Posterior cingulate gyrus (tissue), 11 donors: ENCODE data around the gene HOXD3.
A peak's percentile ranks its signal among the peaks of the same experiment; 100 is the strongest.

Experiments
- DNase-seq, 10 donors: peaks; one replicate each; pipeline versions ENCODE4 v3.0.0 to v3.0.0-alpha.2; 2020 to 2021; ENCODE audit warnings: mixed read lengths in 3 of 10
- intact Hi-C: fragments of 100-400 bp; cut with DNase I; formaldehyde crosslinking; loops from one replicate; pipeline ENCODE4 v1.15.1; 2023

Gene HOXD3

GRCh38 chr2:176188774-176189680 lies 31.9 kb downstream of the HOXD3 start:
- DNase-seq: peak in 1 of 10 donors; percentile 23
- intact Hi-C loops: no loop called here

- intact Hi-C loops: loop anchor here (5.0 kb wide), 1 partner anchor 52 kb away; no protein-coding TSS in a partner anchor
- DNase-seq: peak in 1 of 10 donors; percentile 31
Observed at GRCh38 chr2:176189681-176190641, 32.9 kb downstream of the HOXD3 start.

GRCh38 chr2:176192351-176192750 lies 35.2 kb downstream of the HOXD3 start:
- intact Hi-C loops: loop anchor here (5.0 kb wide), 1 partner anchor 50 kb away; no protein-coding TSS in a partner anchor
- DNase-seq: no peak

- intact Hi-C loops: loop anchor here (5.0 kb wide), 1 partner anchor 49 kb away; no protein-coding TSS in a partner anchor
- DNase-seq: no peak
Observed at GRCh38 chr2:176193048-176193447, 35.9 kb downstream of the HOXD3 start.

- intact Hi-C loops: no loop called here
- no peak for DNase-seq
Observed at GRCh38 chr2:176199902-176200301, 42.8 kb downstream of the HOXD3 start.

GRCh38 chr2:176200971-176201370 lies 43.9 kb downstream of the HOXD3 start:
- peak in 1 of 10 donors; percentile 24 for DNase-seq
- intact Hi-C loops: no loop called here

- intact Hi-C loops: no loop called here
- DNase-seq: no peak
Observed at GRCh38 chr2:176202491-176202890, 45.4 kb downstream of the HOXD3 start.

- no peak for DNase-seq
- intact Hi-C loops: no loop called here
Observed at GRCh38 chr2:176205126-176205525, 48.0 kb downstream of the HOXD3 start.

GRCh38 chr2:176206136-176206535 lies 49.0 kb downstream of the HOXD3 start:
- intact Hi-C loops: no loop called here
- DNase-seq: no peak

- intact Hi-C loops: no loop called here
- DNase-seq: no peak
Observed at GRCh38 chr2:176206682-176207081, 49.6 kb downstream of the HOXD3 start.

- no peak for DNase-seq
- intact Hi-C loops: no loop called here
Observed at GRCh38 chr2:176211110-176211509, 54.0 kb downstream of the HOXD3 start.

- intact Hi-C loops: no loop called here
- no peak for DNase-seq
Observed at GRCh38 chr2:176212276-176212675, 55.2 kb downstream of the HOXD3 start.

- DNase-seq: no peak
- intact Hi-C loops: no loop called here
Observed at GRCh38 chr2:176213406-176213805, 56.3 kb downstream of the HOXD3 start.
